Trophoblast cell (in vitro differentiated cells and primary cell): Measurements from ENCODE around the gene VAMP1.
"Not testable (repeated sequence)": the region's sequence is repeated elsewhere in the genome, so short reads cannot be mapped to it uniquely, and the experiment has no call there.

Experiments used
- DNase-seq, 2 donors: peaks; one replicate each; pipeline ENCODE4 v3.0.0-alpha.2; 2016
- H2AFZ ChIP-seq: 2 replicates; pipeline ENCODE4 v1.6.1; 2013; ENCODE audit warnings: low read length, moderate library complexity, mild to moderate bottlenecking; ENCODE audit not compliant: insufficient read depth, poor library complexity
- H2AK5ac ChIP-seq: 2 replicates; pipeline ENCODE4 v1.6.1; 2013; ENCODE audit warnings: mild to moderate bottlenecking, low read length
- H2BK120ac ChIP-seq: 2 replicates; pipeline ENCODE4 v1.6.1; 2013; ENCODE audit warnings: low read length, mild to moderate bottlenecking, moderate library complexity; ENCODE audit not compliant: insufficient read depth, poor library complexity
- H2BK12ac ChIP-seq: 2 replicates; pipeline ENCODE4 v1.6.1; 2013; ENCODE audit warnings: mild to moderate bottlenecking, low read length, moderate library complexity
- H2BK5ac ChIP-seq: 2 replicates; pipeline ENCODE4 v1.6.1; 2013; ENCODE audit warnings: low read length, low read depth, moderate library complexity, mild to moderate bottlenecking; ENCODE audit not compliant: poor library complexity
- H3K14ac ChIP-seq: 2 replicates; pipeline ENCODE4 v1.6.1; 2013; ENCODE audit warnings: mild to moderate bottlenecking, low read length
- H3K18ac ChIP-seq: 2 replicates; pipeline ENCODE4 v1.6.1; 2013; ENCODE audit warnings: mild to moderate bottlenecking, low read length
- H3K23ac ChIP-seq: 2 replicates; pipeline ENCODE4 v1.6.1; 2013; ENCODE audit warnings: low read length
- H3K27ac ChIP-seq: 2 replicates; pipeline ENCODE4 v1.5.1; 2013; ENCODE audit warnings: low read depth, mild to moderate bottlenecking, inconsistent platforms, low read length, moderate library complexity
- H3K27me3 ChIP-seq: 2 replicates; pipeline ENCODE4 v1.6.1; 2013; ENCODE audit warnings: inconsistent platforms, mild to moderate bottlenecking, low read length, moderate library complexity; ENCODE audit not compliant: insufficient read depth
- H3K36me3 ChIP-seq, 2 experiments: 1 replicate in 1 of 2; 2 replicates in 1 of 2; pipeline ENCODE4 v1.6.1; 2013; ENCODE audit warnings: low read length in 2 of 2, mild to moderate bottlenecking in 2 of 2, moderate library complexity in 1 of 2; ENCODE audit not compliant: insufficient read depth in 2 of 2, control insufficient read depth in 1 of 2
- H3K4ac ChIP-seq: 2 replicates; pipeline ENCODE4 v1.6.1; 2013; ENCODE audit warnings: low read depth, mild to moderate bottlenecking, low read length, moderate library complexity
- H3K4me1 ChIP-seq, 2 experiments: 1 replicate in 1 of 2; 2 replicates in 1 of 2; pipeline ENCODE4 v1.6.1; 2013; ENCODE audit warnings: low read length in 2 of 2, mild to moderate bottlenecking in 2 of 2, moderate library complexity in 1 of 2; ENCODE audit not compliant: insufficient read depth in 2 of 2, control insufficient read depth in 1 of 2
- H3K4me2 ChIP-seq: 2 replicates; pipeline ENCODE4 v1.6.1; 2013; ENCODE audit warnings: inconsistent platforms, mild to moderate bottlenecking, low read length, moderate library complexity
- H3K4me3 ChIP-seq: 2 replicates; pipeline ENCODE4 v1.5.1; 2013; ENCODE audit warnings: mild to moderate bottlenecking, low read depth, low read length, inconsistent platforms
- H3K79me1 ChIP-seq: one replicate; pipeline ENCODE4 v1.6.1; 2013; ENCODE audit warnings: low read length
- H3K79me2 ChIP-seq: 2 replicates; pipeline ENCODE4 v1.6.1; 2013; ENCODE audit warnings: low read length, mild to moderate bottlenecking; ENCODE audit not compliant: control insufficient read depth, insufficient read depth, poor library complexity
- H3K9ac ChIP-seq: 2 replicates; pipeline ENCODE4 v1.6.1; 2013; ENCODE audit warnings: mild to moderate bottlenecking, low read length
- H3K9me3 ChIP-seq: 2 replicates; pipeline ENCODE4 v1.6.1; 2013; ENCODE audit warnings: low read depth, mild to moderate bottlenecking, control low read depth, inconsistent platforms, low read length; ENCODE audit not compliant: insufficient read depth
- H4K12ac ChIP-seq: 2 replicates; pipeline ENCODE4 v1.6.1; 2013; ENCODE audit warnings: low read depth, mild to moderate bottlenecking, low read length, moderate library complexity
- H4K8ac ChIP-seq: 2 replicates; pipeline ENCODE4 v1.6.1; 2013; ENCODE audit warnings: low read depth, mild to moderate bottlenecking, low read length, moderate library complexity
- H4K91ac ChIP-seq: one replicate; pipeline ENCODE4 v1.6.1; 2013; ENCODE audit warnings: low read depth, mild to moderate bottlenecking, low read length, moderate library complexity
- WGBS: extraction: QIAGEN DNeasy Blood & Tissue Kit; methylation state at CpG from one replicate; pipeline ENCODE4 v1.1.7; 2013; ENCODE audit warnings: missing lambda C conversion rate; ENCODE audit not compliant: insufficient read length, insufficient coverage; ENCODE audit errors: extremely low coverage; 5-methylcytosine and 5-hydroxymethylcytosine counted together

The VAMP1 gene

GRCh38 chr12:6469092-6469491, 1.4 kb downstream of the VAMP1 start:
- H3K4ac ChIP-seq = no peak overlapping the region
- H3K27me3 ChIP-seq = no peaks in the 10 kb centered on the region
- H4K8ac ChIP-seq = no peak overlapping the region
- no peak overlapping the region for H4K12ac ChIP-seq
- H3K4me2 ChIP-seq = no peak overlapping the region
- no peak overlapping the region for H2BK5ac ChIP-seq
- H4K91ac ChIP-seq = no peak overlapping the region
- peaks cover 5 to 7% of the 10 kb centered on the region in 2 experiments for H3K4me1 ChIP-seq
- H3K23ac ChIP-seq = no peak overlapping the region
- no peak overlapping the region for H3K18ac ChIP-seq
- no peak overlapping the region for H3K9ac ChIP-seq
- H3K14ac ChIP-seq = no peak overlapping the region
- no peaks in the 10 kb centered on the region for H3K9me3 ChIP-seq
- no peak overlapping the region for H2AFZ ChIP-seq
- H3K79me2 ChIP-seq = peaks cover 7% of the 10 kb centered on the region
- no peak overlapping the region for H3K4me3 ChIP-seq
- no peak overlapping the region for H2BK12ac ChIP-seq
- H2BK120ac ChIP-seq = no peak overlapping the region
- H3K36me3 ChIP-seq = peaks cover 11 to 17% of the 10 kb centered on the region in 2 experiments
- WGBS = no CpG with 5 or more reads among the region's 6 CpGs
- H3K27ac ChIP-seq = no peak overlapping the region
- H2AK5ac ChIP-seq = no peak overlapping the region
- no peak for DNase-seq
- peaks cover 9% of the 10 kb centered on the region for H3K79me1 ChIP-seq

GRCh38 chr12:6468283-6468575, 2.2 kb downstream of the VAMP1 start:
- no peak for DNase-seq
- H2AK5ac ChIP-seq = no peak overlapping the region
- H2BK120ac ChIP-seq = no peak overlapping the region
- H3K79me2 ChIP-seq = peaks cover 7% of the 10 kb centered on the region
- no peaks in the 10 kb centered on the region for H3K27me3 ChIP-seq
- H3K23ac ChIP-seq = no peak overlapping the region
- peaks cover 5 to 7% of the 10 kb centered on the region in 2 experiments for H3K4me1 ChIP-seq
- H3K79me1 ChIP-seq = peaks cover 9% of the 10 kb centered on the region
- no peak overlapping the region for H3K4me2 ChIP-seq
- H2AFZ ChIP-seq = no peak overlapping the region
- H4K8ac ChIP-seq = no peak overlapping the region
- no peak overlapping the region for H2BK12ac ChIP-seq
- H3K4me3 ChIP-seq = no peak overlapping the region
- no peak overlapping the region for H2BK5ac ChIP-seq
- no peaks in the 10 kb centered on the region for H3K9me3 ChIP-seq
- H3K27ac ChIP-seq = no peak overlapping the region
- no peak overlapping the region for H3K14ac ChIP-seq
- no peak overlapping the region for H3K9ac ChIP-seq
- H3K18ac ChIP-seq = no peak overlapping the region
- H3K4ac ChIP-seq = no peak overlapping the region
- H4K12ac ChIP-seq = no peak overlapping the region
- H3K36me3 ChIP-seq = peaks cover 14 to 22% of the 10 kb centered on the region in 2 experiments
- no peak overlapping the region for H4K91ac ChIP-seq

GRCh38 chr12:6467571-6468282, 2.8 kb downstream of the VAMP1 start:
- not testable (repeated sequence) for H3K23ac ChIP-seq, H3K79me2 ChIP-seq, H2BK120ac ChIP-seq, H3K9me3 ChIP-seq, H2BK12ac ChIP-seq, H2BK5ac ChIP-seq, H3K4me3 ChIP-seq, H3K4me2 ChIP-seq, H3K79me1 ChIP-seq, H3K27ac ChIP-seq, H2AFZ ChIP-seq, H4K91ac ChIP-seq, H4K12ac ChIP-seq, H3K9ac ChIP-seq, H4K8ac ChIP-seq, H3K4ac ChIP-seq, H2AK5ac ChIP-seq, H3K27me3 ChIP-seq, DNase-seq, H3K14ac ChIP-seq, H3K4me1 ChIP-seq, H3K18ac ChIP-seq
- no CpG with 5 or more reads among the region's 9 CpGs for WGBS
- H3K36me3 ChIP-seq = peaks cover 16 to 25% of the 10 kb centered on the region in 2 experiments

GRCh38 chr12:6466751-6467150, 3.7 kb downstream of the VAMP1 start:
- H3K4ac ChIP-seq, H3K9ac ChIP-seq, H4K91ac ChIP-seq, H3K4me2 ChIP-seq, H3K27me3 ChIP-seq, H2BK5ac ChIP-seq, H3K18ac ChIP-seq, H4K8ac ChIP-seq, H4K12ac ChIP-seq, H3K79me2 ChIP-seq, H3K79me1 ChIP-seq, H3K9me3 ChIP-seq, H2AFZ ChIP-seq, H3K4me1 ChIP-seq, DNase-seq, H3K4me3 ChIP-seq, H3K27ac ChIP-seq, H2BK12ac ChIP-seq, H3K23ac ChIP-seq, H3K14ac ChIP-seq, H2BK120ac ChIP-seq, H2AK5ac ChIP-seq: not testable (repeated sequence)
- no CpG with 5 or more reads among the region's 4 CpGs for WGBS
- peaks cover 23 to 34% of the 10 kb centered on the region in 2 experiments for H3K36me3 ChIP-seq
